GM18517 (cell line): ENCODE measurements around the gene MGAT3.

Experiments used
- ATAC-seq: cut with Tn5 transposase; IDR thresholded peaks from one replicate; pipeline ENCODE4 v1.9.1; 2021; ENCODE audit warnings: mild to moderate bottlenecking, moderate library complexity; ENCODE audit not compliant: unreplicated experiment

MGAT3 gene

DNA sequence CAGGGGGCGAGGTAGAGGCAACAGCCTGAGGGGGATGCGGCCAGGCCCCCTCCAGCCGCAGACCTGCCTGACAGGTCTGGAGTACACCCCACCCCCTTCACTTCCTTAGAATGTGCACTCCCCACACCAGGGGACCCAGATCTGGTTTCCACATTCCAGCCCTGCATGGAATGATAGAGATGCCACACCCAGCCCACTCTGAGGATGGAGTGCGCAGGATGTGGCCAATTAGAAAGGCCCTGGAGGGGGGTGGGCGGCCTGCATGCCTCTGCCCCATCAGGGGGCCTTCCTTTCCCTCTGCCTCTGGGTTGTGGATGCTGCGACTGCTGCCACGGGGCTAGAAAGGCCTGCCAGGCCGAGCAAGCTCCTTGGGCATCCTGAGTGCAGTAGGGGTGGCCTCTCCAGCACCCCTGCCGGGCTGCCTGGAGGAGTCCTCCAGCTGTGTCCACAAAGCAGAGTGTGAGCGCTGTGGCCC, 28.2 kb upstream of the MGAT3 start:
- ATAC-seq, result no peak

DNA sequence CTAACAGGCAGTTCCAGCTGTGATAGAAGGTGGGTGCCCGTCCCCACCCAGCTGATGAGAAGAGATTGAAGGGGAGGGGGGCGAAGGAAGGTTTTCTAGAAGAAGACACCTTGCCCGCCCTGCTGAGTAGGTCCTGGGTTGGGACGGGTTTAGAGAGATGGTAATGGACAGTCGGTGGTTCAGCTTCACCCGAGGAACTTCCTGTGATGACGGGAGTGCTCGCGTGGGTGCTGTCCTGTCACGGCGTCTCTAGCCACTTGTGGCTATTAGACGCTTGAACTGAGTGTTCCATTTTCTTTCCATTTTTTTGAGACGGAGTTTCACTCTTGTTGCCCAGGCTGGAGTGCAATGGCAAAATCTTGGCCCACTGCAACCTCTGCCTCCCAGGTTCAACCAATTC, 27.6 kb upstream of the MGAT3 start:
- no peak for ATAC-seq

GRCh38 chr22:39429916-39430575, 26.8 kb upstream of the MGAT3 start:
- ATAC-seq, result no peak

GRCh38 chr22:39430576-39431150, 26.1 kb upstream of the MGAT3 start:
- ATAC-seq, result no peak

- no peak for ATAC-seq
Observed at GRCh38 chr22:39431216-39431801, 25.5 kb upstream of the MGAT3 start.

DNA sequence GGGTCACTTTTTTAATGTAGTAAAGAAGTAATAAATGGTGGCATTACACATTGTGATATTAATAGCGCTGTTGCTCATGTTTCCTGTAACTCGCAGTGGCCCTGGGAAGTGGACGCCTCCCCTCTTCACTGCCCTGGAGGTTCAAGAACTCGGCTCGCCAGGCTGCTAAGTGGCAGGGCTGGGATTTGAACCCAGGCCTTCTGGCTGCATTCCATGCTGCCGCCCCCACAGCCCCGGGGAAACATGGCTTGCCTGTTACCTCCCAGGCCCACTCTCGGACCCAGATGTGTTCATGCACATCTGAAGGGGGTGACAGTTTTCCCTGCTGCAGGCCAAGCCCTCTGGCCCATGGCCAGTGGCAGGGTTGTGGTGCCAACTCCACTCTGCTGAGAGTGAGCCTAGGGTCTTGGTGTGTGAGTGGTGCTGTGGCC, 25.0 kb upstream of the MGAT3 start:
- no peak for ATAC-seq

DNA sequence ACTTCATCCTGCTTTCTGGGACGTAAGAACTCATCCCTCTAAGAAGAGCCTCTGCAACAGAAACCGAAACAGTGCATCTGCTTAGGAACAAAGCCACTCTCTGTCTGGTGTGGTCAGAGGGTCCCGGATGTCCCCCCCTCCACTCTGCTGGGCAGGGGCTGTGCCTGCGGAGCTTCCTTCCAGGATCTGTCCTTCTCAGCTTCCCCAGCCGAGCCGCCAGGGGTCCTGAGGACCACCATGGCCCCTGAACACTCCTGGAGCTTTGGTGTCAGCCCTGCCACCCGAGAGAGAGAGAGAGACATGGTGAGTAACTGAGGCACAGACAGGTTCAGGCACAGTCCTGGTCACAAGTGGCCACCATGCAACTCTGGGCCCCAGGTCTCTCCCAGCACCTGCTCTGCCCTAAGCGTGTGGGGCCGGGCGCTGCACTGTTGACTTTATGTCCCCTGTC, 24.4 kb upstream of the MGAT3 start:
- ATAC-seq, result no peak

DNA sequence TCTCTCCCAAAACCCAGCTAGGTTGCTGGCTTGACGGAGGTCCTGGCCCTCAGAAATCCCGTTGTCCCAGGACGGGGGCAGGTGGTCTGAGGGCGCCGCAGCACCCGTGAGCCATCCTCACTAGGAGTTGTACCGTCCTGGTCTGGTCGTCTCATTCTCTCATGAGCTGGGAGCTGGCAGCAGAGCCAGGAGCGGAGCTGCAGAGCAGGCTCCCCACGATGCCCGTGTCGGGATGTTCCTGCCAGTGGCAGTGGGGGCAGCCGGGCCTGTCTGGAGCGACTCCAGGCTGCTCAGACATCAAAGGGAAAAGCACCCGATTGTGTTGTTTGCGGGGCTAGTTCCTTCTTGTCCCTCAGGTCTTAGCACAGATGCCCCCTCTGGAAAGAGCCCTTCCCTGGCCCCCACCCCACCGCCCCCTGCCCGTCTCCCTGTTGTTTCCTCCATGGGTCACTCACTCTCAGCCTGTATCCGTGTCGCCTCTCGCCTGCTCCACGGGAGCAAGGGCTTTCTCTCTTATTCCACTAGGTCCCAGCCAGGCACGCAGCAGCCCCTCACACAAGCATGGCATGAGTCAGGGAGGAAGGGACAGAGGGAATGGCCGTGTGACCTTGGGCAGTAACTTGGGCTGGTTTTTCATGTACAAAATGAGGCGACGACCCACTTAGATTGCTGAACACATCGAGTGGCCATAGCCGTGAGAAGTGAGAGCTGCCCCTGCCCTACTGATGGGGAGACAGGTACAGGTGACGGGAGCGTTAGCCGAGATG, 23.2 kb upstream of the MGAT3 start:
- ATAC-seq, result no peak

DNA sequence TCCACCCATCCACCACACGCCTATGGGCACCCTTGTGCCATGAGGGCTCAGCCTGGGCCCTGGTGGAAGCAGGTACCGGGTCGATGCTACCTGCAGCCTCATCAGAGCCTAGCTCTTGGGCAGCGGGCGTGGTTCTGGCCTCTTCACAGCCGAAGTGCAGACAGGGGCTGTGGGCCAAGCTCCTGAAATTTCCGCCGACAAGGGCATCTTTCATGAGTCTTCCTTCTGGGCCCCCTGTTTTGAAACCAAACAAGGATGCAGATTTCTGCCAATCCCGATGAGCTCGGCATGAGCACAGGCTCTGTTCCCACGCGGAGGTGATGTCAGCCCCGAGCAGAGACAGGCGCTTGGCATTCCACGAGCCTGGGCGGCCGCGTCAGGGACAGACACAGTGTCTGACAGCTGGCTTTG, 22.6 kb upstream of the MGAT3 start:
- no peak for ATAC-seq

DNA sequence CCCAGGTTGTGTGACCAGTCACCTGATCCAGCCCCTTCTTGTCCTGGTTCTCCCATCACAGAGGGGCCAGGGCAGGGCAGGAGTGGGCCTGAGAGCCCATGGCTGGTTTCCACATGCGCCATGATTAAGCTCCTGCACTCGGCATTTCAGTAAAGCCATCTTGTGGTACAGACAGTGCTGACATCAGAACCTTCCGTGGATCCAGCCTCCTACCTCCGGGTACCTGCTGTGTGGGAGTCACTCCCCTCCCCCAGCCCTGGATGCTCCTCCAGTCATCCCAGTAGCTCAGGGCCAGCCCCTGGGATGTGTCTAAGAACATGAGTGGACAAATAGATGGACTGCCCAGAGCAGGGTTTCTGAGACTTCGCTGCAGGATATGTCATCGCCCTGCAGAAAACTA, 22.1 kb upstream of the MGAT3 start:
- no peak for ATAC-seq

GRCh38 chr22:39435616-39436015, 21.2 kb upstream of the MGAT3 start:
- ATAC-seq, result no peak

DNA sequence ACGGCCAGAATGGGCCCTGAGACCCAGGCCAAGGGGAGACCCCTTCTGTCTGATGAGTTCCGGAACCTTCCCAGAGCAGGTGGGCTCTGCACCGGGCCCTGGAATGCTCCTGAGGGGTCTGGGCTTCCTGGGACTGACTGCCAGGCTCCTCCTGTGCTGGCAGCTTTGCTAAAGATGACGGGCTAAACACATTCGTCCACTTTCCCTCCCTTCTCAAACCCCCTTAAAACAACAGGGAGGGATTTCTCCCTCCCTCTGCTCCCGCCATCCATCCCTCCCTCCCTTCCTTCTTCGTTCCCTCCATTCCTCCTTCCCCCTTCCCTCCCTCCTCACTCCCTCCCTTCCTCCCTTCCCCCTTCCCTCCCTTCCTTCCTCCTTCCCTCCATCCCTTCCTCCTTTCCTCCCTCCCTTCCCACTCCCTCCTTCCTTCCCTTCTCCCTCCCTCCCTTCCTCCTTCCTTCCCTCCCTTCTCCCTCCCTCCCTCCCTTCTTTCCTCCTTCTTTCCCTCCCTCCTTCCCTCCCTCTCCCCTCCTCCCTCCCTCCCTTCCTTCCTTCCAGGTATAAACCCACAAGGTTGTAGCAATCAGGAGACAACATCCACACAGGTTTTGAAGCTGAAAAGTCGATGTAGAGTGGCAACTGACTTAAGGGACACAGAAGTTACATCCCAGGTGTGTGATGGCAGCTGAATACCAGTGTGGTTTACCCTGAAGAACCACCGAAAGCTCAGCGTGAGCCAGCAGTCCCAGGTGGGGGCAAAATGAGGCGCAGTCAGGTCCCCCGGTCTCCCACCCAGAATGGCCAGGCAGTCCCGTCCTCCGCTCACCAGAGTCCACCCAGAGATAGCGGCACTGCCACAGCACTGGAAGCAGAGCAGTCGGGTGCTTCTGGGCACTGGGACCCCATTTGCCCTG, 18.8 kb upstream of the MGAT3 start:
- ATAC-seq, result no peak

DNA sequence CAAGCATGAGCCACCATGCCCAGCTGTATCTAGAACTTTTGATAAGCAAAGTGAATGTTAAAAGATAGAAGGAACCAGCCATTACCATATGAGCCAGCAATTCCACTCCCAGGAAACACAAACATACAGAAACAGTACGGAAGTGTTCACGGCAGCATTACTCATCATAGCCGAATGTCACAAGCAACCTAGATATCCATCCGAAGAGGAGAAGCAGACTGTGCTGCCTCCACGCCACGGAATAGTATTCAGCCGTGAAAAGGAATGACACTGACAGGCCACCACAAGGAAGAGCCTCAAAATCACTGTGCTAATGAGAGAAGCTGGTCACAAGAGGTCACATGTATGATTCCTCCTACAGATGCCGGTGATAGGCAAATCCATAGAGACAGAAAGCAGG, 17.6 kb upstream of the MGAT3 start:
- ATAC-seq, result no peak

DNA sequence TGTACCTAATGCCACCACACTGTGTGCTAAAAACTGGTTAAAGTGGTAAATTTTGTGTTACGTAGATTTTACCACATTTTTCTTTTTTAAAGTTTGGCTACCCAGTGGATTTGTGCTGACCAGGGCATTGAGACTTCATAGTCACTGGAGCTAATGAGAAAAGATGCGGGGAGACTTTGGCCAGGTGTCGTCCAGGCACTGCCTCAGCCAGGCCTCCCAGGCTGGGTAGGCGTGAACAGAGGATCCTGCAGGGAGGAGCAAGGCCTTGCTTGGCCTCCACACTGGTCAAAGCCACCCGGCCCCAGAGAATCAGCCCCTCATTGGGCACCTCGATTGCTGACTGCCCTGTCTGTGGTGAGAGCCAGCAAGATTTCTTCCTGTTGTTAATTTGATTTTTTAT, 13.4 kb upstream of the MGAT3 start:
- ATAC-seq, result no peak

DNA sequence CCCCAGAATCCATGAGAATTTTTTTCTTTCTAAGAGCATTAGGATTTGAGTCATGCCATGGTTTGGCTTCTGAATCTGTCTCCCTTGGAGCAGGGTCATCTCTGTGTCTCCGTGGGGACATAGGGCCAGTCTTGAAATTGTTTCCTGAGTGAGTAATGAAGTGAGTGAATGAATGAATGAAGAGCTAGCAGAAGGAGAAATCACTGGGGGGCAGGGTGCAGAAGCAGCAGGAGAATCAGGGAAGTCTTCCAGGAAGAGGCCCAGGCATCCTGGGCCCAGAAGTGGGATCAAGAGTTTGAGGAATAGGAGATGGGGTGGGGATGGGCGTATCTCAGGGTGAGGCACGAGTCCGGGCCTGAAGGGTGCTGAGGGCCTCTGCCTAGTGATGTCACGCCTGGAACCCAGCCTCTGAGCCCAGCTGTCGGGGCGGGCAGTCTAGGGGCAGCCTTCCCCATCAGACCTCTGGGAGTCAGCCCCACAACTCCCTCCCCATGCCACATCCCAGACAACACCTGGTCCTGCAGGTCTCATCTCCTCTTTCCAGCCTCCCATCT, 12.5 kb upstream of the MGAT3 start:
- ATAC-seq, result no peak

GRCh38 chr22:39444937-39445465, 11.8 kb upstream of the MGAT3 start:
- ATAC-seq, result no peak

DNA sequence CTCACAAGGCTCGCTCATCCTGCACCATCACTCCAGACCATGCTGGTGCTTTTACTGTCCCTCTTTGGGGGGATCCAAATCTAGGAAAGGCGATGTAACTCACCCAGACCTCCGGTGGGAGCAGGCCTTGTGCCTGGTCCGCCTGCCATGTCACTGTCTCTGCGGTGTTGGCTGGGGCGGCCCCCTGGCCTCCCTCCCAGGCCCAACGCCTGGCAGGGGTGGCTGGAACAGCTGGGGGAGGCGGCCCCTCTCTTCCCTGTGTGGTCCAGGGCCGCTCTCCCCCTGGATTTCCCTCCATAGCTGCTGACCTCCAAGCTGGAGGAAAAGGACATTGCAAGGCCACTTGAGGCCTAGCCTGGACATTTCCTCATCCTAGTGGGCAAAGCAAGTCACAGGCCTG, 11.1 kb upstream of the MGAT3 start:
- ATAC-seq, result no peak

DNA sequence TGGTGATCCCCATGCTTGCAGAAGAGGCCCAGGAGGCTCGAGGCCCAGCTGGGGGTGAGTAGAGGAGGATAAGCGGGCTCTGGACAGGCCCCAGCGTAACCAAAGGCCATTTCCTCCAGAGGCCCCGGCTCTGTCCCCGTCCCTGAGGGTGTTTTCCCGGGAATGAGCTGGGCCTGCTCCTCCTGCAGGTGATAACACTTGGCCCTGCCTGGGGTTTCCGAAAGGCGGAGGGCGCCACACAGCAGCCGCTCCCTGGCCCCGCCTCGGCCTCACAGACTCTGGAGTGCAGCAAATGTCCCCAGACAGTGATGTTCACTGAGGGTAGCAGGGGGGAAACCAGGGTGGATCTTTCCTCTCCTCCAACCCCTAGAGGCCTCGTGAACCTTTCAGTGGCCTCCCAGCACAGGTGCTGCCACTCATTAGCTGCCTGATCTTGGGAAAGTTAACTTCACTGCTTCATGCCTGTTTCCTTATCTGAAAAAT, 10.5 kb upstream of the MGAT3 start:
- ATAC-seq, result peak; percentile 18

- no peak for ATAC-seq
Observed at GRCh38 chr22:39448205-39449054, 8.4 kb upstream of the MGAT3 start.
